ENCODE measurements around the gene CDO1.

CDO1 gene

GRCh38 chr5:115807654-115808052, 8.8 kb downstream of the CDO1 start:
- TF ChIP-seq CTCF (IDR thresholded peaks at IDR 0.05), result no peak
- no peak overlapping the region for H3K27ac ChIP-seq
- no peaks in the 10 kb centered on the region for H3K79me2 ChIP-seq
- H3K4me2 ChIP-seq (ENCODE audit: low read length), result no peak overlapping the region
- H3K27me3 ChIP-seq (ENCODE audit: control insufficient read depth, insufficient read depth, low read length), result no peaks in the 10 kb centered on the region
- no peaks in the 10 kb centered on the region for H3K9me3 ChIP-seq (ENCODE audit: control insufficient read depth, low read length)
- no peak overlapping the region for H3K9ac ChIP-seq
- no peaks in the 10 kb centered on the region for H3K4me1 ChIP-seq
- no peaks in the 10 kb centered on the region for H3K36me3 ChIP-seq (ENCODE audit: control insufficient read depth, insufficient read depth, low read length)
- H2AFZ ChIP-seq, result no peak overlapping the region
- no peak overlapping the region for H3K4me3 ChIP-seq (ENCODE audit: low read depth, low read length)

- Histone ChIP-seq H3K27me3 (ENCODE audit: control insufficient read depth, insufficient read depth, low read length) (no peaks in the 10 kb centered on the region), H3K79me2 (no peaks in the 10 kb centered on the region), H3K4me3 (ENCODE audit: low read depth, low read length) (no peak overlapping the region), H3K36me3 (ENCODE audit: control insufficient read depth, insufficient read depth, low read length) (no peaks in the 10 kb centered on the region), H2AFZ (peak overlapping the region; percentile 3), H3K9me3 (ENCODE audit: control insufficient read depth, low read length) (no peaks in the 10 kb centered on the region), H3K4me2 (ENCODE audit: low read length) (no peak overlapping the region), H3K9ac (no peak overlapping the region), H3K27ac (no peak overlapping the region), H3K4me1 (no peaks in the 10 kb centered on the region)
- no peak for TF ChIP-seq CTCF (IDR thresholded peaks at IDR 0.05)
Measured at GRCh38 chr5:115806986-115807653, 9.3 kb downstream of the CDO1 start.

- Histone ChIP-seq H3K9me3 (ENCODE audit: control insufficient read depth, low read length) (no peaks in the 10 kb centered on the region), H2AFZ (no peak overlapping the region), H3K4me2 (ENCODE audit: low read length) (no peak overlapping the region), H3K4me1 (no peaks in the 10 kb centered on the region), H3K27ac (no peak overlapping the region), H3K79me2 (no peaks in the 10 kb centered on the region), H3K4me3 (ENCODE audit: low read depth, low read length) (no peak overlapping the region), H3K9ac (no peak overlapping the region), H3K36me3 (ENCODE audit: control insufficient read depth, insufficient read depth, low read length) (no peaks in the 10 kb centered on the region), H3K27me3 (ENCODE audit: control insufficient read depth, insufficient read depth, low read length) (no peaks in the 10 kb centered on the region)
- no peak for TF ChIP-seq CTCF (IDR thresholded peaks at IDR 0.05)
Measured at GRCh38 chr5:115801984-115802383, 14.5 kb downstream of the CDO1 start.

- no peaks in the 10 kb centered on the region for H3K27me3 ChIP-seq (ENCODE audit: control insufficient read depth, insufficient read depth, low read length)
- H3K4me3 ChIP-seq (ENCODE audit: low read depth, low read length), result no peak overlapping the region
- no peak for TF ChIP-seq CTCF (IDR thresholded peaks at IDR 0.05)
- H2AFZ ChIP-seq, result no peak overlapping the region
- no peak overlapping the region for H3K27ac ChIP-seq
- H3K79me2 ChIP-seq, result no peaks in the 10 kb centered on the region
- no peaks in the 10 kb centered on the region for H3K4me1 ChIP-seq
- H3K36me3 ChIP-seq (ENCODE audit: control insufficient read depth, insufficient read depth, low read length), result no peaks in the 10 kb centered on the region
- no peaks in the 10 kb centered on the region for H3K9me3 ChIP-seq (ENCODE audit: control insufficient read depth, low read length)
- H3K4me2 ChIP-seq (ENCODE audit: low read length), result no peak overlapping the region
- no peak overlapping the region for H3K9ac ChIP-seq
Measured at GRCh38 chr5:115801152-115801551, 15.3 kb downstream of the CDO1 start.

- Histone ChIP-seq H3K4me2 (ENCODE audit: low read length) (no peak overlapping the region), H3K27ac (no peak overlapping the region), H3K27me3 (ENCODE audit: control insufficient read depth, insufficient read depth, low read length) (no peaks in the 10 kb centered on the region), H3K4me1 (no peaks in the 10 kb centered on the region), H3K4me3 (ENCODE audit: low read depth, low read length) (no peak overlapping the region), H3K9me3 (ENCODE audit: control insufficient read depth, low read length) (no peaks in the 10 kb centered on the region), H3K79me2 (no peaks in the 10 kb centered on the region), H3K36me3 (ENCODE audit: control insufficient read depth, insufficient read depth, low read length) (no peaks in the 10 kb centered on the region), H2AFZ (no peak overlapping the region), H3K9ac (no peak overlapping the region)
- no peak for TF ChIP-seq CTCF (IDR thresholded peaks at IDR 0.05)
Measured at GRCh38 chr5:115800108-115800507, 16.4 kb downstream of the CDO1 start.

Data from parathyroid adenoma (tissue), 2 donors.